Transverse colon (tissue), 3 donors: ENCODE results near the gene AURKA.

Source experiments
- CTCF ChIP-seq, 5 experiments: fragments of 200-600 bp in 3 of 5; fragments of 450-650 bp in 2 of 5; sonication (generic) in 3 of 5; IDR thresholded peaks; 1 replicate in 2 of 5; 2 replicates in 3 of 5; pipeline ENCODE4 v1.5.1; 2016 to 2017; ENCODE audit warnings: antibody characterized with exemption in 5 of 5, inconsistent platforms in 3 of 5, mild to moderate bottlenecking in 2 of 5, moderate library complexity in 1 of 5
- POLR2A ChIP-seq: fragments of 450-650 bp; IDR thresholded peaks from one replicate; pipeline ENCODE4 v1.6.1; 2016; ENCODE audit warnings: antibody characterized with exemption, mild to moderate bottlenecking, moderate library complexity

DNA sequence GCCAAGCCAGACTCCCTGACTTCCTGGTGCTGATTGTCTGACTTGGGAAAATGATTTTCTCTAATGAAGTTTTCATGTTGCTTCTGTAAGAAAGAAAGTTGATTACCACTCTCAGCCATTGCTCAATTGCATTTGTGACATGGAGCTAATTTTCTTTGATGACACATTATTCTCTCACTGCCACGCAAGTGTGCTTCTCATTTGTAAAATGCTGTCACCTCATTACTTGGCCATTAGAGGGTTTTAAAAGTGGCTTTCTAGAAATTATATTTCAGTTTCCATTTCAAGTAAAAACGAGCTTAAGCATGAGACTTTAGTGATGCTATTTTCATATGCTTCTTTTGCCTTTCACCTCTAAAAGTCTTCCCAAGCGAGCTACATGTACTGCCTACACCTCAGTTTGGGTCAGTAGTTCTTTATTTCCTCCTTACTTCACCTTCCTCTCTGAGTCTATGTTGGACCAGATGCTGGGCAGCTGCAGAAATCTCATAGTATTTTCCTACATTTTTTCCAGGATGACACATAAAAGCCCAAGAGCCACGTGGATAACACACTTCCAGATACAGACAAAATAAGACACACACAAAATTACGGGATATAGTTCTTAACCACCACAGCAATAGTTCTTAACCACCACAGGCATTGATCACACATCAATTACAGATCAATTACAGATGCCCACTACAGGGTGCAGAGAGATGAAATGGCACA, 39.5 kb downstream of the AURKA start:
- TF ChIP-seq CTCF (IDR thresholded peaks at IDR 0.05) (no peak), POLR2A (no peak)
